ENCODE data around the gene INPP5A. TPM values are rescaled to one million over a fixed set of nuclear protein-coding genes. Genes with fewer than 3 reads are reported as not detected.

The INPP5A gene
- total and polyA plus RNA-seq, 7 donors: 17.6 to 132 (median 100) TPM

DNA sequence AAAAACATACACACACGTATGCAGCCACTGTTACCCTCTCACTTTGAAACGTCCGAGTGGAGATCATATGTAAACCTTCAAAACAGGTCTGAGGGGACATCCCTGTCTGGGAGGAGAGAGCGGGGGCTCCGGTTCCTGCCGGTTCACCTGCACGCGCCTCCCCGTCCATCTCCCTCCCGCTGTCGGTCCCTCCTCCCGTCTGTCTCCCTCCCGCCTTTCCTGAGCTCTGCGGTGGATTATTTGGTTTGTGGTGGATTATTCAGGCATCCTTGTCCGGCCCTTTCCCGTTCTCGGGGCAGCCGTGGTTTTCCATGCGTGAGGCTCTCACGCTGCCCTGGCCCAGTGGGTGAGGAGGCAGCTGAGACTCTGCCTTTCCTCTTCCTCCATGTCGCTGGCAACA is 188.6 kb downstream of the INPP5A start:
- Histone ChIP-seq H3K4me3 (no peak overlapping the region), H3K27ac (no peak overlapping the region), H3K9me3 (no peaks in the 10 kb centered on the region), H3K36me3 (peaks cover 9 to 52% (median 24%) of the 10 kb centered on the region in 4 donors), H3K4me1 (peaks cover 0 to 8% (median 2%) of the 10 kb centered on the region in 4 donors), H3K27me3 (no peaks in the 10 kb centered on the region)
- no peak for DNase-seq
- TF ChIP-seq POLR2A (IDR thresholded peaks at IDR 0.05) (no peak), EP300 (IDR thresholded peaks at IDR 0.05) (no peak), POLR2AphosphoS5 (IDR thresholded peaks at IDR 0.05) (no peak)
- TF ChIP-seq, protein P1, sequence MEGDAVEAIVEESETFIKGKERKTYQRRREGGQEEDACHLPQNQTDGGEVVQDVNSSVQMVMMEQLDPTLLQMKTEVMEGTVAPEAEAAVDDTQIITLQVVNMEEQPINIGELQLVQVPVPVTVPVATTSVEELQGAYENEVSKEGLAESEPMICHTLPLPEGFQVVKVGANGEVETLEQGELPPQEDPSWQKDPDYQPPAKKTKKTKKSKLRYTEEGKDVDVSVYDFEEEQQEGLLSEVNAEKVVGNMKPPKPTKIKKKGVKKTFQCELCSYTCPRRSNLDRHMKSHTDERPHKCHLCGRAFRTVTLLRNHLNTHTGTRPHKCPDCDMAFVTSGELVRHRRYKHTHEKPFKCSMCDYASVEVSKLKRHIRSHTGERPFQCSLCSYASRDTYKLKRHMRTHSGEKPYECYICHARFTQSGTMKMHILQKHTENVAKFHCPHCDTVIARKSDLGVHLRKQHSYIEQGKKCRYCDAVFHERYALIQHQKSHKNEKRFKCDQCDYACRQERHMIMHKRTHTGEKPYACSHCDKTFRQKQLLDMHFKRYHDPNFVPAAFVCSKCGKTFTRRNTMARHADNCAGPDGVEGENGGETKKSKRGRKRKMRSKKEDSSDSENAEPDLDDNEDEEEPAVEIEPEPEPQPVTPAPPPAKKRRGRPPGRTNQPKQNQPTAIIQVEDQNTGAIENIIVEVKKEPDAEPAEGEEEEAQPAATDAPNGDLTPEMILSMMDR (IDR thresholded peaks at IDR 0.05): no peak
- WGBS, 2 donors: 94% methylated on average over 21 of the region's 21 CpGs
- intact Hi-C loops (cut with DNase I): no loop called here

DNA sequence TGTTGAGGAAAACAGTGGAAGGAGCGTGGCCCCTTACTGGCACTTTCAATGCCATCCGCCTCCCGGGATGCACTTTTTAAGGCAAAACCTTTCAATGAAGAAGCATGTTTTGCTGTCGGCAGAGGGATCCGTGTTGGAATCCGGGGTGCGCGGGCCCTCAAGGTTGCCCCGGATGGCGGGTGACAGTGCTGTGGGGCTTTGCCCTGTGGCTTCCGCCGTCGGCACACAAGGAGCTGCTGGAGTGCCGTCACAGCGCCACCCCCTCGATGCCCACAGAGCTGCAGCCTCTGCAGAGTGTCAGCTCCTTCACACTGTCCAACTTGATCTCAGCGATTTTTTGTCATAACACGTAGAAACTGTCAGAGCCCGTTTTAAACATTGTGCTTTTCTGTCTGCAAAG is 189.4 kb downstream of the INPP5A start:
- DNase-seq: no peak
- Histone ChIP-seq H3K9me3 (no peaks in the 10 kb centered on the region), H3K27ac (no peak overlapping the region), H3K36me3 (peaks cover 9 to 54% (median 24%) of the 10 kb centered on the region in 4 donors), H3K4me3 (no peak overlapping the region), H3K4me1 (peaks cover 0 to 4% (median 0%) of the 10 kb centered on the region in 4 donors), H3K27me3 (no peaks in the 10 kb centered on the region)
- intact Hi-C loops (cut with DNase I): no loop called here
- WGBS, 2 donors: 95 to 97% methylated on average over 19 of the region's 19 CpGs
- TF ChIP-seq POLR2A (IDR thresholded peaks at IDR 0.05): no peak
- no peak for TF ChIP-seq POLR2AphosphoS5 (IDR thresholded peaks at IDR 0.05)
- TF ChIP-seq EP300 (IDR thresholded peaks at IDR 0.05): no peak

DNA sequence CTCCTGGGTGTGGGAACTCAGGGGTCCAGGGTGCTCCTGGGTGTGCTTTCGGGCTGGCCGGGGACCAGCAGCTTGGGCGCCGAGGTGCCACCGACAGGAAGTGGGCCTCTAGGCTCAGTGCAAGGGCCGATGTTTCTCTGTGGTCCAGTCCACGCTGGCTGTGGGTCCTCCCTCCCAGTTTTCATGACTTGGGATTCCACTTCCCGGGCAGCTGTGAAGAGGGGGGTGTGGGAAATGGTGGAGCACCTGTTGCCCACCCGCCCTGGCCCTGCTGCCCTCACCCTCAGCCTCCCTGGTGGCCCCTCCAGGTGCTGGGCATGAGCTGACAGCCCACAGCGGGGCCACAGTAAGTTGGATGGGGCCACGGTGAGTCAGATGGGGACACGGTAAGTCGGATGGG is 189.8 kb downstream of the INPP5A start:
- intact Hi-C loops (cut with DNase I): no loop called here
- no peak overlapping the region for H3K4me3 ChIP-seq
- H3K27ac ChIP-seq: no peak overlapping the region
- DNase-seq: no peak
- no peaks in the 10 kb centered on the region for H3K27me3 ChIP-seq
- no peaks in the 10 kb centered on the region for H3K4me1 ChIP-seq
- TF ChIP-seq POLR2A (IDR thresholded peaks at IDR 0.05) (no peak), POLR2AphosphoS5 (IDR thresholded peaks at IDR 0.05) (no peak), EP300 (IDR thresholded peaks at IDR 0.05) (no peak)
- TF ChIP-seq, protein P1 (IDR thresholded peaks at IDR 0.05): no peak
- peaks cover 9 to 54% (median 24%) of the 10 kb centered on the region in 4 donors for H3K36me3 ChIP-seq
- 95 to 97% methylated on average over 13 of the region's 13 CpGs for WGBS, 2 donors
- no peaks in the 10 kb centered on the region for H3K9me3 ChIP-seq

DNA sequence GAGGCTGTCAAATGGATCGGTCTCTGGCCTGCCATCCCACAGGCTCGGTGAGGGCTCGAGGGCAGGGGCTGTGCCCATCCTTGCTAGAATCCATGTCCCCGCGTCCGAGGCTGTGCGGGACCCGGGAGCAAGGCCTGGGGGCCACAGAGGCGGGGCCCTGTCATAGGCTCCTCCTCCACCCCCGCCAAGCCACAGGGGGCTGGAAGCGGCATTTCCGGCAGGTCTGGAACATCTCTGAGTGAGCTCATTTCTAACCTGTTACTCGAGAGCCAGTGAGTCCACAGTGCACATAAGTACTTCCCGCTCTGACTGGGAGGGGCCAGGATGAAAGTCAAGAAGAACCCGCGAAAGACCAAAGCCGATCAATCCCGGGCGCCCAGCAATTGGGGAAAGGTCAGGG is 190.7 kb downstream of the INPP5A start:
- 94 to 95% methylated on average over 19 of the region's 19 CpGs for WGBS, 2 donors
- no peak for TF ChIP-seq EP300 (IDR thresholded peaks at IDR 0.05)
- TF ChIP-seq POLR2AphosphoS5 (IDR thresholded peaks at IDR 0.05): no peak
- Histone ChIP-seq H3K9me3 (no peaks in the 10 kb centered on the region), H3K27me3 (no peaks in the 10 kb centered on the region), H3K4me1 (no peaks in the 10 kb centered on the region), H3K36me3 (peaks cover 9 to 60% (median 24%) of the 10 kb centered on the region in 4 donors), H3K4me3 (no peak overlapping the region), H3K27ac (no peak overlapping the region)
- intact Hi-C loops (cut with DNase I): no loop called here
- DNase-seq: no peak

DNA sequence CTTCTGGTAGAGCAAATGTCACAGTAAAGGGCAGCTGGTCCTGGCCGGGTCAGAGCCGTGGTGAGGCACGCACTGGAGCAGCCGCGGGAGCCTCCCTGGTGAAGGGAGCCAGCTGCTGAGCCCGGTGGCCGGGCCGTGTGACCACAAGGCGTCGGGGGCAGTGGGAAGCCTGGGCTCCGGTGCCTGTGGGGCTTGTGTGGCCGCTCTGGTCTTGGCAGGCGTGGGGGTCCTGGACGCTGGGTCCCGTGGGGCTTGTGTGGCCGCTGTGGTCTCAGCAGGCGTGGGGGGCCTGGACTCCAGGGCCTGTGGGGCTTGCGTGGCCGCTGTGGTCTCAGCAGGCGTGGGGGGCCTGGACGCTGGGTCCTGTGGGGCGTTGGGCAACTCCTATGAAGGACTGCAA is 191.2 kb downstream of the INPP5A start:
- intact Hi-C loops (cut with DNase I): no loop called here

More for the DNA sequence above, 191.2 kb downstream of the INPP5A start:
- no peak overlapping the region for H3K4me3 ChIP-seq
- no peaks in the 10 kb centered on the region for H3K27me3 ChIP-seq
- H3K36me3 ChIP-seq: peaks cover 9 to 63% (median 25%) of the 10 kb centered on the region in 4 donors
- H3K9me3 ChIP-seq: no peaks in the 10 kb centered on the region
- no peak for DNase-seq
- H3K4me1 ChIP-seq: no peaks in the 10 kb centered on the region
- no peak overlapping the region for H3K27ac ChIP-seq
- TF ChIP-seq, protein P1 (IDR thresholded peaks at IDR 0.05): no peak
- TF ChIP-seq EP300 (IDR thresholded peaks at IDR 0.05): no peak
- TF ChIP-seq POLR2A (IDR thresholded peaks at IDR 0.05): no peak
- no peak for TF ChIP-seq POLR2AphosphoS5 (IDR thresholded peaks at IDR 0.05)
- WGBS, 2 donors: 94 to 96% methylated on average over 22 of the region's 22 CpGs

Data from sigmoid colon (tissue), 7 donors.